Chondrocyte (in vitro differentiated cells): ENCODE data around the gene KRT86. TPM values are rescaled to one million over a fixed set of nuclear protein-coding genes. Genes with fewer than 3 reads are reported as not detected.

Experiments used
- DNase-seq: peaks from one replicate; pipeline ENCODE4 v3.0.0; 2021; ENCODE audit warnings: mixed read lengths, low spot score
- H3K27ac Mint-ChIP-seq: one replicate; pipeline ENCODE4 v1.8.0; 2021; ENCODE audit warnings: mild to moderate bottlenecking, moderate library complexity, mixed read lengths; ENCODE audit not compliant: unreplicated experiment
- H3K27me3 Mint-ChIP-seq: 2 replicates; pipeline ENCODE4 v1.8.0; 2021; ENCODE audit warnings: low read depth, mixed read lengths
- H3K36me3 Mint-ChIP-seq: 2 replicates; pipeline ENCODE4 v1.8.0; 2021; ENCODE audit warnings: low read depth, mixed read lengths
- H3K4me1 Mint-ChIP-seq: 2 replicates; pipeline ENCODE4 v1.8.0; 2021; ENCODE audit warnings: low read depth, mild to moderate bottlenecking, mixed read lengths
- H3K4me3 Mint-ChIP-seq: one replicate; pipeline ENCODE4 v1.8.0; 2021; ENCODE audit warnings: mild to moderate bottlenecking, moderate library complexity, mixed read lengths; ENCODE audit not compliant: unreplicated experiment
- H3K9me3 Mint-ChIP-seq: 2 replicates; pipeline ENCODE4 v1.8.0; 2021; ENCODE audit warnings: low read depth, mixed read lengths
- CTCF ChIP-seq: fragments of 200-600 bp; sonication (generic); IDR thresholded peaks from 2 replicates; pipeline ENCODE4 v1.5.0; 2021; ENCODE audit warnings: antibody characterized with exemption, mild to moderate bottlenecking, moderate library complexity
- total RNA-seq: library from RNA; stranded (reverse); gene quantifications from 3 replicates; pipeline ENCODE4 v1.2.1, GENCODE V29; 2021

Gene KRT86
- total RNA-seq, 1 donor from 2014 or later = 0.67 TPM

GRCh38 chr12:52352951-52353350, 78.5 kb downstream of the KRT86 start:
- Mint-ChIP-seq H3K4me1 (peaks cover 4% of the 10 kb centered on the region), H3K4me3 (no peak overlapping the region), H3K36me3 (no peaks in the 10 kb centered on the region), H3K9me3 (no peaks in the 10 kb centered on the region), H3K27ac (no peak overlapping the region), H3K27me3 (peaks cover 43% of the 10 kb centered on the region)
- no peak for TF ChIP-seq CTCF
- no peak for DNase-seq

- Mint-ChIP-seq H3K4me1 (peaks cover 4% of the 10 kb centered on the region), H3K9me3 (no peaks in the 10 kb centered on the region), H3K27me3 (peaks cover 39% of the 10 kb centered on the region), H3K36me3 (no peaks in the 10 kb centered on the region), H3K27ac (no peak overlapping the region), H3K4me3 (no peak overlapping the region)
- TF ChIP-seq CTCF = no peak
- no peak for DNase-seq
These were observed 79.3 kb downstream of the KRT86 start for GRCh38 chr12:52353766-52354165.

GRCh38 chr12:52354200-52354599, 79.8 kb downstream of the KRT86 start:
- DNase-seq = no peak
- Mint-ChIP-seq H3K4me3 (no peak overlapping the region), H3K36me3 (no peaks in the 10 kb centered on the region), H3K27me3 (peaks cover 35% of the 10 kb centered on the region), H3K9me3 (no peaks in the 10 kb centered on the region), H3K27ac (no peak overlapping the region), H3K4me1 (peaks cover 4% of the 10 kb centered on the region)
- TF ChIP-seq CTCF = no peak

GRCh38 chr12:52355176-52355575, 80.7 kb downstream of the KRT86 start:
- Mint-ChIP-seq H3K9me3 (no peaks in the 10 kb centered on the region), H3K27ac (no peak overlapping the region), H3K27me3 (peaks cover 34% of the 10 kb centered on the region), H3K4me3 (no peak overlapping the region), H3K36me3 (no peaks in the 10 kb centered on the region), H3K4me1 (peaks cover 4% of the 10 kb centered on the region)
- TF ChIP-seq CTCF = no peak
- DNase-seq = no peak

GRCh38 chr12:52356031-52356761, 81.8 kb downstream of the KRT86 start:
- no peak for DNase-seq
- peaks cover 33% of the 10 kb centered on the region for H3K27me3 Mint-ChIP-seq
- peaks cover 4% of the 10 kb centered on the region for H3K4me1 Mint-ChIP-seq
- no peaks in the 10 kb centered on the region for H3K36me3 Mint-ChIP-seq
- no peak for TF ChIP-seq CTCF
- no peak overlapping the region for H3K27ac Mint-ChIP-seq
- H3K9me3 Mint-ChIP-seq = no peaks in the 10 kb centered on the region
- no peak overlapping the region for H3K4me3 Mint-ChIP-seq
